HepG2 (cell line): ENCODE results near the gene CDHR3. TPM values are rescaled to one million over a fixed set of nuclear protein-coding genes. Genes with fewer than 3 reads are reported as not detected.

Experiments
- ATAC-seq: fragments of 200-7000 bp; cut with Tn5 transposase; 3 replicates; pipeline ENCODE4 v1.9.1; 2020; ENCODE audit warnings: mild to moderate bottlenecking, moderate library complexity
- BruUV-seq: library from RNA; stranded (reverse); fragments of 400-500 nt; replicated peaks from 2 replicates; lab custom pipeline; 2021; lab: Mats Ljungman, UMichigan
- CTCF ChIA-PET: fragments of 300-600 bp; formaldehyde crosslinking; extraction: SDS; loops from one replicate; lab custom pipeline; 2021; ENCODE audit warnings: low total read pairs, inconsistent platforms, low intra/inter-chr PET ratio; lab: Yijun Ruan, JAX
- POLR2A ChIA-PET: fragments of 350-600 bp; sonication (Branson Sonifier 250); formaldehyde crosslinking; loops from one replicate; lab custom pipeline; 2020; ENCODE audit warnings: antibody characterized with exemption, inconsistent platforms; lab: Yijun Ruan, JAX
- DNase-seq: peaks from one replicate; pipeline ENCODE4 v3.0.0-alpha.2; 2015; ENCODE audit warnings: low spot score
- FAIRE-seq: peaks from 3 replicates; lab custom pipeline; 2011; peaks lifted over from hg19 to GRCh38; lab: Jason Lieb, UNC
- H2AFZ ChIP-seq: one replicate; pipeline ENCODE4 v1.6.1; 2011; ENCODE audit warnings: low read length, inconsistent platforms
- H3K27ac ChIP-seq: fragments of 300-600 bp; 3 replicates; pipeline ENCODE4 v1.8.0; 2011; ENCODE audit warnings: mixed run types, mild to moderate bottlenecking, mixed read lengths, low read length, inconsistent platforms; ENCODE audit not compliant: insufficient read depth; ENCODE audit errors: extremely low read length
- H3K27me3 ChIP-seq, 2 experiments: fragments of 200-600 bp in 1 of 2; 2 replicates in 1 of 2; 3 replicates in 1 of 2; pipeline versions ENCODE4 v1.6.0 to v1.8.0; 2011; ENCODE audit warnings: low read length in 2 of 2, mild to moderate bottlenecking in 2 of 2, moderate library complexity in 2 of 2, inconsistent platforms in 1 of 2; ENCODE audit not compliant: insufficient read depth in 2 of 2, control insufficient read depth in 1 of 2
- H3K36me3 ChIP-seq, 2 experiments: fragments of 200-600 bp in 1 of 2; replicated peaks in 1 of 2; 2 replicates in 1 of 2; 3 replicates in 1 of 2; pipeline versions ENCODE4 v1.5.1 to v1.8.0; 2011; ENCODE audit warnings: low read length in 2 of 2, inconsistent platforms in 1 of 2; ENCODE audit not compliant: insufficient read depth in 2 of 2, control insufficient read depth in 1 of 2
- H3K4me1 ChIP-seq: 2 replicates; pipeline ENCODE4 v1.5.1; 2012; ENCODE audit warnings: low read length, inconsistent platforms; ENCODE audit not compliant: insufficient read depth
- H3K4me2 ChIP-seq: 2 replicates; pipeline ENCODE4 v1.6.0; 2011; ENCODE audit warnings: low read depth, low read length, inconsistent platforms
- H3K4me3 ChIP-seq, 3 experiments: fragments of 200-600 bp in 1 of 3; sonication (generic), shearing (Covaris generic) in 1 of 3; replicated peaks in 1 of 3; 2 replicates each; pipeline ENCODE4 v1.5.1; 2011 to 2016; ENCODE audit warnings: low read length in 3 of 3, inconsistent platforms in 2 of 3, low read depth in 2 of 3, mild to moderate bottlenecking in 2 of 3, control low read depth in 1 of 3, mixed read lengths in 1 of 3; ENCODE audit not compliant: insufficient read depth in 1 of 3
- H3K79me2 ChIP-seq: one replicate; pipeline ENCODE4 v1.6.1; 2011; ENCODE audit warnings: low read length, inconsistent platforms; ENCODE audit not compliant: insufficient read depth
- H3K9ac ChIP-seq: 2 replicates; pipeline ENCODE4 v1.6.0; 2011; ENCODE audit warnings: mild to moderate bottlenecking, low read depth, low read length, inconsistent platforms; ENCODE audit not compliant: insufficient read depth
- H3K9me3 ChIP-seq: 2 replicates; pipeline ENCODE4 v1.5.1; 2012; ENCODE audit warnings: mild to moderate bottlenecking, low read length
- H4K20me1 ChIP-seq: 2 replicates; pipeline ENCODE4 v1.6.0; 2011; ENCODE audit warnings: inconsistent platforms, mild to moderate bottlenecking, low read length, moderate library complexity; ENCODE audit not compliant: insufficient read depth
- POLR2AphosphoS5 ChIP-seq: IDR thresholded peaks from 2 replicates; pipeline ENCODE4 v1.6.1; 2012; ENCODE audit warnings: low read depth, low read length
- ZNF232 ChIP-seq: sonication (generic); formaldehyde crosslinking; IDR thresholded peaks from 2 replicates; pipeline ENCODE4 v1.4.0; 2020; ENCODE audit warnings: missing genetic modification reagents, borderline replicate concordance
- WGBS: methylation state at CpG from one replicate; pipeline ENCODE4 v1.1.6; 2017; ENCODE audit warnings: low lambda C conversion rate; 5-methylcytosine and 5-hydroxymethylcytosine counted together
- in situ Hi-C: cut with HindIII; loops from 2 replicates; pipeline ENCODE4 v1.10.0; 2017; ENCODE audit warnings: low pct_unique_long_range_greater_than_20kb; ENCODE audit not compliant: extremely low pct_ligation_motif_present
- intact Hi-C: fragments of 100-400 bp; cut with micrococcal nuclease; formaldehyde crosslinking; loops from one replicate; pipeline ENCODE4 v1.10.0; 2022; ENCODE audit not compliant: unreplicated experiment
- polyA plus RNA-seq, 8 experiments: library from polyadenylated mRNA; depleted of rRNA in 3 of 8; stranded (reverse) in 7 of 8; unstranded in 1 of 8; fragments of >200 nt; fragmentation: Illumina TruSeq in 4 of 8; extraction: Trizol in 4 of 8; gene quantifications; 2 replicates each; pipeline versions ENCODE4 v1.2.1 to v1.2.3, GENCODE V29; 2011 to 2016; ENCODE audit warnings: low read depth in 4 of 8, missing spikeins in 1 of 8, mixed read lengths in 1 of 8; ENCODE audit not compliant: insufficient read depth in 1 of 8
- total RNA-seq, 5 experiments: library from RNA; depleted of rRNA; stranded (reverse); fragments of >200 nt; fragmentation: Illumina TruSeq; extraction: Trizol; gene quantifications; 2 replicates each; pipeline ENCODE4 v1.2.3, GENCODE V29; 2016; ENCODE audit warnings: low read depth in 1 of 5
- TF ChIP-seq, protein P1 (sequence below): sonication (generic); formaldehyde crosslinking; IDR thresholded peaks from 2 replicates; pipeline ENCODE4 v1.5.0; 2020; ENCODE audit warnings: mild to moderate bottlenecking, missing genetic modification reagents
- TF ChIP-seq, protein P2 (sequence below): sonication (generic); formaldehyde crosslinking; IDR thresholded peaks from 2 replicates; pipeline ENCODE4 v1.4.0; 2020; ENCODE audit warnings: missing genetic modification reagents, mild to moderate bottlenecking, borderline replicate concordance

The CDHR3 gene
- total and polyA plus RNA-seq, 2 of the 13 experiments (the other 11 are each of a cell fraction or from before 2014, with no cell fraction given): 6.5 to 11.8 TPM

DNA sequence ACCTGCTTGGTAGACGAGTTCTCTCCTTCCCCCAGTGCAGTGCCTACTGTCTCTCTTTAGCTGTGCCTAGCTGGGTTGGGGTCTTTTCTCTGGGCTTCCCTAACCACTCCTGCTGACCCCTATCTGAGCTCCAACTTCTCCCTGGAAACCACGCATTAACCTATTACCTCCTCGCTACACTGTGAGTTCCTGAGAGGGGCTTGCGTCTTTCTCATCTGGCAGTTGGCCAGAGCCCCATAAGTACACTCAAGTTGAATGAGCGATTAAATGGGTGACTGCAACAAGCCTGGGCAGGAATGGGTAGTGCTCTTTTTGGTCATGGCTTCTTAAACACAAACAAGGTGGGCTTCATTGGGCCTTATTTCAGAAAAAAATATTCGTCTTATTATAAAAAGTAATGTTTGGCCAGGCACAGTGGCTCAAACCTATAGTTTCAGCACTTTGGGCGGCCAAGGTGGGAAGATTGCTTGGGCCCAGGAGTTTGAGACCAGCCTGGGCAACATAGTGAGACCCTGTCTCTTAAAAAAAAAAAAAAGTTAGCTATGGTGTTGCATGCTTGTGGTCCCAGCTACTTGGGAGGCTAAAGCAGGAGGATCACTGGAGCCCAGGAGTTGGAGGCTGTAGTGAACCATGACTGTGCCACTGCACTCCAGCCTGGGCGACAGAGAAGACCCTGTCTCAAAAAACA lies 107.6 kb downstream of the CDHR3 start:
- in situ Hi-C loops (no loop called here), intact Hi-C loops (no loop called here)
- Histone ChIP-seq H3K36me3 (no peaks in the 10 kb centered on the region), H3K4me1 (peaks cover 82% of the 10 kb centered on the region), H3K79me2 (no peaks in the 10 kb centered on the region), H3K27me3 (no peaks in the 10 kb centered on the region; a peak in 1 of 5 replicates), H3K4me3 (no peak overlapping the region), H4K20me1 (no peaks in the 10 kb centered on the region), H3K4me2 (no peak overlapping the region), H3K27ac (no peak overlapping the region), H2AFZ (no peak overlapping the region), H3K9me3 (no peaks in the 10 kb centered on the region), H3K9ac (no peak overlapping the region)
- ChIA-PET POLR2A (no interaction called here), CTCF (no interaction called here)
- no peak for DNase-seq
- no peak for FAIRE-seq
- WGBS: 86% methylated on average over 8 of the region's 8 CpGs
- no TSS peak for BruUV-seq
- TF ChIP-seq POLR2AphosphoS5: no peak
- TF ChIP-seq, protein P1, sequence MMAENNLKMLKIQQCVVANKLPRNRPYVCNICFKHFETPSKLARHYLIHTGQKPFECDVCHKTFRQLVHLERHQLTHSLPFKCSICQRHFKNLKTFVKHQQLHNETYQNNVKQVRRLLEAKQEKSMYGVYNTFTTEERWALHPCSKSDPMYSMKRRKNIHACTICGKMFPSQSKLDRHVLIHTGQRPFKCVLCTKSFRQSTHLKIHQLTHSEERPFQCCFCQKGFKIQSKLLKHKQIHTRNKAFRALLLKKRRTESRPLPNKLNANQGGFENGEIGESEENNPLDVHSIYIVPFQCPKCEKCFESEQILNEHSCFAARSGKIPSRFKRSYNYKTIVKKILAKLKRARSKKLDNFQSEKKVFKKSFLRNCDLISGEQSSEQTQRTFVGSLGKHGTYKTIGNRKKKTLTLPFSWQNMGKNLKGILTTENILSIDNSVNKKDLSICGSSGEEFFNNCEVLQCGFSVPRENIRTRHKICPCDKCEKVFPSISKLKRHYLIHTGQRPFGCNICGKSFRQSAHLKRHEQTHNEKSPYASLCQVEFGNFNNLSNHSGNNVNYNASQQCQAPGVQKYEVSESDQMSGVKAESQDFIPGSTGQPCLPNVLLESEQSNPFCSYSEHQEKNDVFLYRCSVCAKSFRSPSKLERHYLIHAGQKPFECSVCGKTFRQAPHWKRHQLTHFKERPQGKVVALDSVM (CRISPR knock-in tag): peak; percentile 48; the same call in 1 of the 2 replicates
- TF ChIP-seq, protein P2, sequence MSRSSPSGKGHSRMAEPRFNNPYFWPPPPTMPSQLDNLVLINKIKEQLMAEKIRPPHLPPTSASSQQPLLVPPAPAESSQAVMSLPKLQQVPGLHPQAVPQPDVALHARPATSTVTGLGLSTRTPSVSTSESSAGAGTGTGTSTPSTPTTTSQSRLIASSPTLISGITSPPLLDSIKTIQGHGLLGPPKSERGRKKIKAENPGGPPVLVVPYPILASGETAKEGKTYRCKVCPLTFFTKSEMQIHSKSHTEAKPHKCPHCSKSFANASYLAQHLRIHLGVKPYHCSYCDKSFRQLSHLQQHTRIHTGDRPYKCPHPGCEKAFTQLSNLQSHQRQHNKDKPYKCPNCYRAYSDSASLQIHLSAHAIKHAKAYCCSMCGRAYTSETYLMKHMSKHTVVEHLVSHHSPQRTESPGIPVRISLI: no peak
- no peak for TF ChIP-seq ZNF232 (CRISPR knock-in tag)
- ATAC-seq: no peak
